Activated naive CD8-positive, alpha-beta T cell treated with anti-CD3 and anti-CD28 coated beads, Interleukin-2, amount 50 U/mL, for 24 hours (primary cell): ENCODE data around the gene GMIP.

Source experiments
- ATAC-seq: fragments of 150-1000 bp; cut with Tn5 transposase; one replicate; pipeline ENCODE4 v1.10.0; 2021
- DNase-seq: peaks from one replicate; pipeline ENCODE4 v3.0.0; 2021
- H3K27ac Mint-ChIP-seq: one replicate; pipeline ENCODE4 v1.8.0; 2021; ENCODE audit warnings: mild to moderate bottlenecking, mixed read lengths
- H3K27me3 Mint-ChIP-seq: one replicate; pipeline ENCODE4 v1.8.0; 2021; ENCODE audit warnings: mixed read lengths
- H3K36me3 Mint-ChIP-seq: one replicate; pipeline ENCODE4 v1.8.0; 2021; ENCODE audit warnings: low read depth, mixed read lengths
- H3K4me1 Mint-ChIP-seq: one replicate; pipeline ENCODE4 v1.8.0; 2021; ENCODE audit warnings: mixed read lengths
- H3K4me3 Mint-ChIP-seq: one replicate; pipeline ENCODE4 v1.8.0; 2021; ENCODE audit warnings: mild to moderate bottlenecking, moderate library complexity, mixed read lengths
- H3K9me3 Mint-ChIP-seq: one replicate; pipeline ENCODE4 v1.8.0; 2021; ENCODE audit warnings: mixed read lengths

GMIP gene

DNA sequence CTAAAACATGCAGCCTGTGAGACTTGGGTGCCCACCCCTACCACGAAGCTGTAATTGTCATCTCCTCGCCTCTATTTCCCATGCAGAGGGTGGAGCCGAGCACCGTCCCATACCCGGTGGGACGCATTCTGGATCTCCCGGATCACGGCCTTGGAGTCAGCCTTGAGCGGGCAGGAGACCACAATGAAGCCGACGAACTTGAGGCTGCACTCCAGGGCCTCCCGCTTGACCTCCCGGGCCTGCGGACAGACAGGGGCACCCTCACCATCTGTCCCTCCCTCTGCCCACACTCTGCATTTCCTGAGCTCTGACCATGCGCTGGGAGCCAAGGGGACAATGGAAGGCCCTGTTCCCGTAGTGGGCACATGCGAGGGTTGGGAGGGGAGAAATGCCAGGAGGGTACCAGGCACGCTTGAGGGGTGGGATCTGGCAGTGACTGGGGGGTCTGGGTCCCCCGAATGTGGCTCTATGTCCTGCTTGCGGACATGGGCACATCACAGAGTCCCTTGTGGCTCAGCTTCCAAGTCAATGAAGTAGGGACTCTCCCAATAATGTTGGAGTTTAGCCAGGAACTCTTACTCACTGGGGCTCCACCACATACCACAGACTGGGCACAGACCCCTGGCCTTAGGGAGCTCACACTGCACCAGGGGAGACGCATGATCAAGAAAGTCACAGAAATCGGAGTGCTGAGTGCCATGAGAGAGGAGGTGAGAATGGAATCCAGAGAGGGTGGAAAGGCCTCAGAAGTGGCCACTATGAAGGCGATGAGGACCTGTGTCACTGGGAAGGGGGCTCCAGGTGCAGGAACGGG is 9.2 kb upstream of the GMIP start:
- Mint-ChIP-seq H3K36me3 (peaks cover 42% of the 10 kb centered on the region), H3K27ac (no peak overlapping the region), H3K4me3 (no peak overlapping the region), H3K27me3 (no peaks in the 10 kb centered on the region), H3K9me3 (no peaks in the 10 kb centered on the region), H3K4me1 (no peaks in the 10 kb centered on the region)
- ATAC-seq (no peak), DNase-seq (no peak)

DNA sequence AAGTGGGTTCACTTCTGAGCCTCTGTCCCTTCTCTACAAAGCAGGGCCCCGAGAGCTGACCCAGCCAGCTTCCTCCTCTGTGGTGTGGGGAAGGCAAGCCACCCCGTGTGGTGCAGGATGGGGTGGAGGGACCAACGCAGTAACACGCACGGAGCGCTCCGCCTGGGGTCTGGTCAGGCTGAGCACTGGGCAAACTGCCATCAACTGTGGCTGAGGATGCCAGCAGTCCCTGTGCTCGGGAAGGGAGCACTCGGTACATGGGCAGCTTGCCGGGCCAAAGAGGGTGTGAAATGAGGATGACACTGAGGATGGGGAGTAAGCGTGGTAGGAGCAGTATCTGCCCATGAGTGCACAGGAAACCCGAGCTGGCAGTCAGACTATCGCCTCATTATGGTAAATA is 7.6 kb upstream of the GMIP start:
- H3K9me3 Mint-ChIP-seq: no peaks in the 10 kb centered on the region
- no peak overlapping the region for H3K27ac Mint-ChIP-seq
- H3K27me3 Mint-ChIP-seq: no peaks in the 10 kb centered on the region
- peaks cover 32% of the 10 kb centered on the region for H3K36me3 Mint-ChIP-seq
- H3K4me3 Mint-ChIP-seq: no peak overlapping the region
- DNase-seq (no peak), ATAC-seq (no peak)
- no peaks in the 10 kb centered on the region for H3K4me1 Mint-ChIP-seq

DNA sequence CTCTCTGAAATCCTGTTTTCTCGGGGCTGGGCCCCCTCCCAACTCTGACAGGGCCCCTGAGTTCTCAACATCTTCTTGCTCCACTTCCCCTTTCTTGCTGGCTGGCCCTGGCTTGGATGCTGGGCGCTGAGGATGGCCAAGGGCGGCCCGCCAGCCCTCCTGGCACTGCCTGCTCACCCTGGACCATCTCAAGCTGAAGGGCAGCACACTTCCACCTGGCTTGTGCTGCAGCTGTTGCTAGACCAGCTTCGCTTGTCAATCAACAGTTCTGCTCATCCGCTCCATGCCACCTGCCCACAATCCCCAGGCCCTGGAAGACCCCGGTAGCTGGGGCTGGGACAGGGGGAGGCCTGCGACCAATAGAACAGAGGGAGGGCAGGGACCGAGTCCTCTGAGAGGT is 6.9 kb upstream of the GMIP start:
- no peak overlapping the region for H3K4me3 Mint-ChIP-seq
- no peaks in the 10 kb centered on the region for H3K4me1 Mint-ChIP-seq
- peaks cover 30% of the 10 kb centered on the region for H3K36me3 Mint-ChIP-seq
- no peak overlapping the region for H3K27ac Mint-ChIP-seq
- no peaks in the 10 kb centered on the region for H3K9me3 Mint-ChIP-seq
- DNase-seq (no peak), ATAC-seq (no peak)
- no peaks in the 10 kb centered on the region for H3K27me3 Mint-ChIP-seq

DNA sequence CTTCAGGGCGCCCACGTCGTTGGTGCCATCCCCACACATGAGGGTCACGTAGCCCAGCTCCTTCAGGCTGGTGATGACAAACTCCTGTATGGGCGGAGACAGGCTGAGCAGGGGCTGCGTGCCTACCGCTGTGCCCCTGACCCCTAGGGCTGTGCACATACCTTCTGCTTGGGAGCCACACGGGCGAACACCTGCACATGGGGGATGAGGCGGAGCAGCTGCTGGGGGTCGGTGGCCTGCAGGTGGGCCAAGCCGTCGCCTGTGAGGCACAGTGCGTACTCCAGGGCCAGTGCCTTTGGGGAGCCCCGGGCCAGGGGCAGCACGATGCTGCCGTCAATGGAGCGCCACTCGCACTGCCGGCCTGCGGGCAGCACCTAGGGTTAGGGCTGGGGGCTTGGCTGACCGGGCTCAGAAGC is 6.1 kb upstream of the GMIP start:
- Mint-ChIP-seq H3K27ac (peak overlapping the region; percentile 73), H3K9me3 (no peaks in the 10 kb centered on the region), H3K4me3 (no peak overlapping the region), H3K36me3 (peaks cover 32% of the 10 kb centered on the region), H3K4me1 (no peaks in the 10 kb centered on the region), H3K27me3 (no peaks in the 10 kb centered on the region)
- no peak for ATAC-seq
- DNase-seq: no peak

GRCh38 chr19:19649155-19649554 is 5.7 kb upstream of the GMIP start:
- no peak for DNase-seq
- Mint-ChIP-seq H3K4me1 (no peaks in the 10 kb centered on the region), H3K27ac (peak overlapping the region; percentile 73), H3K27me3 (no peaks in the 10 kb centered on the region), H3K4me3 (no peak overlapping the region), H3K36me3 (peaks cover 30% of the 10 kb centered on the region), H3K9me3 (no peaks in the 10 kb centered on the region)
- ATAC-seq: no peak

GRCh38 chr19:19647037-19647835 is 3.8 kb upstream of the GMIP start:
- no peak for ATAC-seq
- peaks cover 9% of the 10 kb centered on the region for H3K4me1 Mint-ChIP-seq
- no peak overlapping the region for H3K27ac Mint-ChIP-seq
- no peak for DNase-seq
- H3K4me3 Mint-ChIP-seq: no peak overlapping the region
- H3K36me3 Mint-ChIP-seq: peaks cover 17% of the 10 kb centered on the region
- no peaks in the 10 kb centered on the region for H3K27me3 Mint-ChIP-seq
- H3K9me3 Mint-ChIP-seq: no peaks in the 10 kb centered on the region

DNA sequence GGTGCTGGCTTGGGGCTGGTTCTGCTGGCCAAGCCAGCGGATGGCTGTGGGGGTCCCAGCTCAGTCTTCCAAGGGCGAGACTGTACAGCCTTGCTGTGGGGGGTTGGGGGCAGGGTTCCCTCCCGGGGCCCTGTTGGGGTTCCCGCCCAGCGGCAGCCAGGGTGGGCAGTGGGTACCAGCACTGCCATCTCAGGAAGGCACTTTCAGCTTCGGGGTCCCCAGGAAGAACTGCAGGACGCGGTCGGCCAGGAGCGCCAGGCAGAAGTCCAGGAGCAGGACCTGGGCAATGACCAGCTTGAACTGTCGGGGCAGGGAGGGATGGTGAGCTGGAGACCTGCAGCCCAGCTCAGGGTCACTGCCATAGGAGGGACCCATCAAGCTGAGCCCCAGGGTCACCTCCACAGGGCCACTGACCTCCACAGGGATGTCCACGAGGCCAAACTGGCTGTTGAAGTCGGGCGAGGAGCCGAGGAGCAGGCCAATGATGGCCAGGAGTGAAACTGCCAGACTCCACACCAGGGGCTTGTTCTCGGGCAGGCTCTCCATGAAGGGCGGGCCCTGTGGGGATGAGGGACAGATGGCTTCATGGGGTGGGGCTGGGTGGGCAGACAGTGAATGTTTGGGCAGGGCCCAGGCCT is 1.9 kb upstream of the GMIP start:
- no peaks in the 10 kb centered on the region for H3K9me3 Mint-ChIP-seq
- H3K4me1 Mint-ChIP-seq: peaks cover 14% of the 10 kb centered on the region
- H3K27ac Mint-ChIP-seq: no peak overlapping the region
- no peak overlapping the region for H3K4me3 Mint-ChIP-seq
- H3K27me3 Mint-ChIP-seq: no peaks in the 10 kb centered on the region
- ATAC-seq (no peak), DNase-seq (no peak)
- peaks cover 14% of the 10 kb centered on the region for H3K36me3 Mint-ChIP-seq

DNA sequence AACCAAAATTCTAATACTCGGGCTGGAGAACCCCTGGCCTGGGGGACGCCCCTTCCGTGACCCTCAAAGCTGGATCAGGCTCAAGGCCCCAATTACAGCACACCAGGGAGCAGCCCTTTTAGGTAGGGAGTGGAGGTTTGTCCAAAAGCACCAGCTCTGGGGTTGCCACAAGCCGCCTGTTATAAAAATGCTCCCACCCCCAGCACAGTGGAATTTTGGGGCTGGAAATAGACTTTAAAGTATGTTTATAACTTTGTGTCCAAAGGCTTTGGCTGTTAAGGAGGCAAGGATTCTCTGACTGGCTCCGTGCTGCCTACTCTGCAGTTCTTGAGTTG is 564 bp upstream of the GMIP start:
- Mint-ChIP-seq H3K9me3 (no peaks in the 10 kb centered on the region), H3K27me3 (no peaks in the 10 kb centered on the region), H3K27ac (peak overlapping the region; percentile 96), H3K36me3 (peaks cover 12% of the 10 kb centered on the region), H3K4me1 (peaks cover 14% of the 10 kb centered on the region), H3K4me3 (peak overlapping the region; percentile 99)
- ATAC-seq (no peak), DNase-seq (no peak)

GRCh38 chr19:19642506-19643157 is 825 bp downstream of the GMIP start:
- Mint-ChIP-seq H3K4me1 (peaks cover 14% of the 10 kb centered on the region), H3K27ac (peak overlapping the region; percentile 96), H3K4me3 (peak overlapping the region; percentile 99), H3K9me3 (no peaks in the 10 kb centered on the region), H3K27me3 (no peaks in the 10 kb centered on the region), H3K36me3 (peaks cover 12% of the 10 kb centered on the region)
- DNase-seq (peak; percentile 55), ATAC-seq (peak; percentile 72)

DNA sequence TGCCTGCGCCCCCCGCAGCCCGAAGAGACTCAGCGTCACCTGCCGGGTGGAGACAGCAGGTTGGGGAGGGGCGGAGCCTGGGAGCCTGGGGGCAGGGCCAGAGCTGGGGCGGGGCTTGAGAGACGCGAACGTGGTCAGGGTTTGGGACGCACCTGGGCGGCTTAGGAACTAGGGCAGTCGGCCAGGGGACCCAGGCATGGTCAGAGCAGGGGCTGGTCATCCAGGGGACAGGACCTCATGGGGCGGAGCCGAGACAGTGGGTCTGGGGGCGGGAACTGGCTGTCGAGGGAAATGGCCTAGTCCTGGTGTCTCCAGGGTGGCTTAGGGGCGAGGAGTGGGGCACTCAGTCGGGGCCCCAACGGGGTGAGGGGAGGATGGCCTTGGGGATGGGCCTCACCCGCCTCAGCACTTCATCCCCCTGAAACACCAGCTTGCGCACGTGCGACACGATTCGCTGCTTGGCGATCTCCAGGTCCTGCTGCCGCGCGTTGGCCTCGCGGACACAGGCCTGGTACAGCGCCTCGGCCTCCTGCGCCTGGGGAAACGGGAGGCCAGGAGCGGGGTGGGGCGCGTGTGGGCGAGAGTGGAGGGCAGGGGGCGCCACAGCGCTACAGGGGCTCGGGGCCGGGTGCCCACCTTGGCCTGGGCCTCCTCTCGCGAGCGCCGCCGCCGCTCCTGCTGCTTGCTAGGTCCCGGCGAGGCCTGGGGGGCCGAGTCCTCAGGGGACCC is 5.8 kb downstream of the GMIP start:
- Mint-ChIP-seq H3K27ac (no peak overlapping the region), H3K9me3 (no peaks in the 10 kb centered on the region), H3K4me1 (peaks cover 15% of the 10 kb centered on the region), H3K4me3 (no peak overlapping the region), H3K36me3 (peaks cover 28% of the 10 kb centered on the region), H3K27me3 (no peaks in the 10 kb centered on the region)
- no peak for DNase-seq
- no peak for ATAC-seq

DNA sequence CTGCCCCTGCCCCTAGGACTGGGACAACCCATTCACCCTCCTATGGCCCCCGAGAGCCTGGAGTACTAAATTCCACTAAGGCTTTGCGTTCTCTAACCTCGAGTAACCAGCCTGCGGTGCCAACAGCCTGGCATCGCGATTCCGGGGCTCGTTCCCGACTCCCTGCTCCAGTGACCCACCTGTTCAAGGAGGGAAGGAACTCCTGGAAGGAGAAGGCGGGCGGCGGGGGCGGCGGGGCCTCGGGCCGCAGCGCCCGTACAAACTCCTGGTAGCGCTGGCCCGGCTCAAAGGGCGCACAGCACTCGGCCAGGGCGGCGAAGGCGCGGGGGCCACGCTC is 6.3 kb downstream of the GMIP start:
- peaks cover 11% of the 10 kb centered on the region for H3K4me1 Mint-ChIP-seq
- no peaks in the 10 kb centered on the region for H3K27me3 Mint-ChIP-seq
- no peak overlapping the region for H3K4me3 Mint-ChIP-seq
- ATAC-seq (no peak), DNase-seq (no peak)
- H3K9me3 Mint-ChIP-seq: no peaks in the 10 kb centered on the region
- no peak overlapping the region for H3K27ac Mint-ChIP-seq
- peaks cover 28% of the 10 kb centered on the region for H3K36me3 Mint-ChIP-seq

DNA sequence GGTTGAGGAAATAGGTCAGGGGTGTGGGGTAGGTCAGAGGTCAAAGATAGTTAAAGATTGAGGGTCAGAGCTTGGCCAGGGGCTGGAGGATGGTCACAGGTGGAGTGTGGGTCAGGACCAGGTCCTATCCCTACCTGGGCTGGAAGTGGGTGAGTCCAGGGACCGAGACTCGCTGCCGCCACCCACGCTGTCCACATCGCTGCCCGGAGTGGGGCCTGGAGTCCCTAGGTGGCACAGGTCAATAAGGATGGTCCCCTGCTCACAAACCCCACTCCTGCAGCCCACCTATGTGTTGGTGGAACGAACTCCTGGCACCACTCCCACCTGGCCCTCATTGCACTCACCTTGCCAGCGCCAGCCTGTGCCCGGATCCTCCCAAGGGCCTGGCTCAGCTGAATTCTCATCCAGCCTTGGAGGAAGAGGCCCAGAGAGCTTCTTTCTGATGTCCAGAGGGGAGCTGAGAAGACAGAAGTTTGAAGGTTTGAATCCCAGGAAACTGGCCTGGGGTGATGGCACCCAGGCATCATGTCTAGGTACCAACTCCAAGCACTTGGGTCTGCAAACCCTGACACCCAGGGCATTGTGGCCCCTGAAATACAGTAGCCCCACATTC is 6.8 kb downstream of the GMIP start:
- Mint-ChIP-seq H3K27ac (no peak overlapping the region), H3K36me3 (peaks cover 28% of the 10 kb centered on the region), H3K27me3 (no peaks in the 10 kb centered on the region), H3K4me3 (no peak overlapping the region), H3K4me1 (peaks cover 6% of the 10 kb centered on the region), H3K9me3 (no peaks in the 10 kb centered on the region)
- DNase-seq (no peak), ATAC-seq (no peak)

GRCh38 chr19:19635313-19635702 is 8.1 kb downstream of the GMIP start:
- H3K4me1 Mint-ChIP-seq: peaks cover 6% of the 10 kb centered on the region
- H3K27me3 Mint-ChIP-seq: no peaks in the 10 kb centered on the region
- H3K36me3 Mint-ChIP-seq: peaks cover 29% of the 10 kb centered on the region
- no peaks in the 10 kb centered on the region for H3K9me3 Mint-ChIP-seq
- H3K27ac Mint-ChIP-seq: peak overlapping the region; percentile 64
- no peak overlapping the region for H3K4me3 Mint-ChIP-seq
- DNase-seq: no peak
- no peak for ATAC-seq
